Measurements from ENCODE around the gene KRTAP5-5. TPM values are rescaled to one million over a fixed set of nuclear protein-coding genes. Genes with fewer than 3 reads are reported as not detected.

KRTAP5-5 gene
- total RNA-seq, 1 donor from 2014 or later, result not detected

- peaks cover 3% of the 10 kb centered on the region for H3K4me1 Mint-ChIP-seq
- no peaks in the 10 kb centered on the region for H3K9me3 Mint-ChIP-seq
- intact Hi-C loops (cut with micrococcal nuclease), result no loop called here
- H3K36me3 Mint-ChIP-seq (ENCODE audit: low read depth), result no peaks in the 10 kb centered on the region
- peaks cover 15% of the 10 kb centered on the region for H3K27me3 Mint-ChIP-seq
- no peak overlapping the region for H3K4me3 Mint-ChIP-seq
- no peak for DNase-seq
- H3K27ac Mint-ChIP-seq, result no peak overlapping the region
These were observed 5.0 kb upstream of the KRTAP5-5 start for GRCh38 chr11:1624621-1625020.

GRCh38 chr11:1625541-1625940 lies 4.0 kb upstream of the KRTAP5-5 start:
- Mint-ChIP-seq H3K4me3 (no peak overlapping the region), H3K4me1 (peaks cover 3% of the 10 kb centered on the region), H3K27ac (no peak overlapping the region), H3K9me3 (no peaks in the 10 kb centered on the region), H3K36me3 (ENCODE audit: low read depth) (no peaks in the 10 kb centered on the region), H3K27me3 (peaks cover 16% of the 10 kb centered on the region)
- intact Hi-C loops (cut with micrococcal nuclease), result no loop called here
- DNase-seq, result no peak

GRCh38 chr11:1628506-1629325 lies 859 bp upstream of the KRTAP5-5 start:
- Mint-ChIP-seq H3K4me3 (no peak overlapping the region), H3K9me3 (no peaks in the 10 kb centered on the region), H3K27ac (no peak overlapping the region), H3K36me3 (ENCODE audit: low read depth) (no peaks in the 10 kb centered on the region), H3K4me1 (peaks cover 3% of the 10 kb centered on the region), H3K27me3 (peaks cover 17% of the 10 kb centered on the region)
- intact Hi-C loops (cut with micrococcal nuclease), result no loop called here
- DNase-seq, result peak; percentile 87

- intact Hi-C loops (cut with micrococcal nuclease), result no loop called here
- peaks cover 17% of the 10 kb centered on the region for H3K27me3 Mint-ChIP-seq
- no peak overlapping the region for H3K4me3 Mint-ChIP-seq
- H3K9me3 Mint-ChIP-seq, result no peaks in the 10 kb centered on the region
- DNase-seq, result no peak
- no peaks in the 10 kb centered on the region for H3K36me3 Mint-ChIP-seq (ENCODE audit: low read depth)
- H3K27ac Mint-ChIP-seq, result no peak overlapping the region
- H3K4me1 Mint-ChIP-seq, result peaks cover 3% of the 10 kb centered on the region
These were observed 696 bp downstream of the KRTAP5-5 start for GRCh38 chr11:1630271-1630670.

- no peak for DNase-seq
- H3K4me1 Mint-ChIP-seq, result peaks cover 3% of the 10 kb centered on the region
- no peaks in the 10 kb centered on the region for H3K36me3 Mint-ChIP-seq (ENCODE audit: low read depth)
- no peaks in the 10 kb centered on the region for H3K9me3 Mint-ChIP-seq
- H3K4me3 Mint-ChIP-seq, result no peak overlapping the region
- H3K27ac Mint-ChIP-seq, result no peak overlapping the region
- intact Hi-C loops (cut with micrococcal nuclease), result no loop called here
- peaks cover 15% of the 10 kb centered on the region for H3K27me3 Mint-ChIP-seq
These were observed 1.5 kb downstream of the KRTAP5-5 start for GRCh38 chr11:1631066-1631568.

GRCh38 chr11:1632053-1632714 lies 2.6 kb downstream of the KRTAP5-5 start:
- Mint-ChIP-seq H3K27me3 (peaks cover 12% of the 10 kb centered on the region), H3K27ac (no peak overlapping the region), H3K9me3 (no peaks in the 10 kb centered on the region), H3K4me1 (peaks cover 3% of the 10 kb centered on the region), H3K4me3 (no peak overlapping the region), H3K36me3 (ENCODE audit: low read depth) (no peaks in the 10 kb centered on the region)
- intact Hi-C loops (cut with micrococcal nuclease), result no loop called here
- no peak for DNase-seq

GRCh38 chr11:1633864-1634263 lies 4.3 kb downstream of the KRTAP5-5 start:
- Mint-ChIP-seq H3K4me1 (peaks cover 1% of the 10 kb centered on the region), H3K9me3 (no peaks in the 10 kb centered on the region), H3K4me3 (no peak overlapping the region), H3K36me3 (ENCODE audit: low read depth) (no peaks in the 10 kb centered on the region), H3K27me3 (peaks cover 6% of the 10 kb centered on the region), H3K27ac (no peak overlapping the region)
- no peak for DNase-seq
- intact Hi-C loops (cut with micrococcal nuclease), result no loop called here

- DNase-seq, result no peak
- H3K4me3 Mint-ChIP-seq, result no peak overlapping the region
- no peaks in the 10 kb centered on the region for H3K36me3 Mint-ChIP-seq (ENCODE audit: low read depth)
- H3K27ac Mint-ChIP-seq, result no peak overlapping the region
- peaks cover 1% of the 10 kb centered on the region for H3K27me3 Mint-ChIP-seq
- H3K4me1 Mint-ChIP-seq, result no peaks in the 10 kb centered on the region
- no peaks in the 10 kb centered on the region for H3K9me3 Mint-ChIP-seq
- intact Hi-C loops (cut with micrococcal nuclease), result no loop called here
These were observed 6.8 kb downstream of the KRTAP5-5 start for GRCh38 chr11:1636291-1636950.

- Mint-ChIP-seq H3K4me3 (no peak overlapping the region), H3K4me1 (no peaks in the 10 kb centered on the region), H3K36me3 (ENCODE audit: low read depth) (no peaks in the 10 kb centered on the region), H3K9me3 (no peaks in the 10 kb centered on the region), H3K27ac (no peak overlapping the region), H3K27me3 (peaks cover 1% of the 10 kb centered on the region)
- DNase-seq, result no peak
- intact Hi-C loops (cut with micrococcal nuclease), result no loop called here
These were observed 8.1 kb downstream of the KRTAP5-5 start for GRCh38 chr11:1637628-1638027.

- Mint-ChIP-seq H3K36me3 (ENCODE audit: low read depth) (no peaks in the 10 kb centered on the region), H3K4me3 (no peak overlapping the region), H3K27ac (no peak overlapping the region), H3K9me3 (no peaks in the 10 kb centered on the region), H3K27me3 (peaks cover 1% of the 10 kb centered on the region), H3K4me1 (no peaks in the 10 kb centered on the region)
- DNase-seq, result no peak
- intact Hi-C loops (cut with micrococcal nuclease), result no loop called here
These were observed 8.8 kb downstream of the KRTAP5-5 start for GRCh38 chr11:1638344-1638743.

- DNase-seq, result no peak
- H3K4me1 Mint-ChIP-seq, result no peaks in the 10 kb centered on the region
- H3K27me3 Mint-ChIP-seq, result peaks cover 1% of the 10 kb centered on the region
- no peaks in the 10 kb centered on the region for H3K36me3 Mint-ChIP-seq (ENCODE audit: low read depth)
- no peaks in the 10 kb centered on the region for H3K9me3 Mint-ChIP-seq
- H3K27ac Mint-ChIP-seq, result no peak overlapping the region
- no peak overlapping the region for H3K4me3 Mint-ChIP-seq
- intact Hi-C loops (cut with micrococcal nuclease), result no loop called here
These were observed 9.6 kb downstream of the KRTAP5-5 start for GRCh38 chr11:1639102-1639620.

GRCh38 chr11:1639666-1640065 lies 10.1 kb downstream of the KRTAP5-5 start:
- Mint-ChIP-seq H3K4me1 (no peaks in the 10 kb centered on the region), H3K4me3 (no peak overlapping the region), H3K27ac (no peak overlapping the region), H3K9me3 (no peaks in the 10 kb centered on the region), H3K36me3 (ENCODE audit: low read depth) (no peaks in the 10 kb centered on the region), H3K27me3 (peaks cover 1% of the 10 kb centered on the region)
- intact Hi-C loops (cut with micrococcal nuclease), result no loop called here
- no peak for DNase-seq

- H3K4me3 Mint-ChIP-seq, result no peak overlapping the region
- no peaks in the 10 kb centered on the region for H3K9me3 Mint-ChIP-seq
- no peak overlapping the region for H3K27ac Mint-ChIP-seq
- no peaks in the 10 kb centered on the region for H3K4me1 Mint-ChIP-seq
- H3K27me3 Mint-ChIP-seq, result peaks cover 1% of the 10 kb centered on the region
- intact Hi-C loops (cut with micrococcal nuclease), result no loop called here
- DNase-seq, result peak; percentile 74
- H3K36me3 Mint-ChIP-seq (ENCODE audit: low read depth), result no peaks in the 10 kb centered on the region
These were observed 10.7 kb downstream of the KRTAP5-5 start for GRCh38 chr11:1640076-1640946.

All from activated CD4-positive, alpha-beta T cell treated with anti-CD3 and anti-CD28 coated beads, Interleukin-2, amount 10 ng/mL, durations not matched to agents 24 days and 14 days (primary cell).